Psoas muscle (tissue), 8 donors: ENCODE results near the gene LCOR. TPM values are rescaled to one million over a fixed set of nuclear protein-coding genes. Genes with fewer than 3 reads are reported as not detected.
"Not testable (repeated sequence)": the region's sequence is repeated elsewhere in the genome, so short reads cannot be mapped to it uniquely, and the experiment has no call there.

Experiments
- ATAC-seq, 4 donors: fragments of 200-7000 bp; cut with Tn5 transposase; one replicate each; pipeline ENCODE4 v1.9.1; 2020; ENCODE audit warnings: moderate library complexity in 3 of 4, mild to moderate bottlenecking in 2 of 4
- DNase-seq, 2 donors: peaks; one replicate each; pipeline ENCODE4 v3.0.0-alpha.2; 2020
- H3K27ac ChIP-seq: fragments of 200-600 bp; one replicate; pipeline ENCODE4 v1.8.0; 2022
- H3K27me3 ChIP-seq, 3 donors: fragments of 200-600 bp in 1 of 3; one replicate each; pipeline versions ENCODE4 v1.6.1 to v1.8.0; 2013 to 2022; ENCODE audit warnings: low read length in 2 of 3, mild to moderate bottlenecking in 2 of 3, moderate library complexity in 1 of 3; ENCODE audit not compliant: insufficient read depth in 3 of 3
- H3K36me3 ChIP-seq, 2 donors: fragments of 200-600 bp in 1 of 2; one replicate each; pipeline versions ENCODE4 v1.6.1 to v1.8.0; 2013 to 2022; ENCODE audit warnings: low read depth in 1 of 2, mild to moderate bottlenecking in 1 of 2, moderate library complexity in 1 of 2; ENCODE audit not compliant: insufficient read depth in 1 of 2
- H3K4me1 ChIP-seq: fragments of 200-600 bp; one replicate; pipeline ENCODE4 v1.8.0; 2022
- H3K4me3 ChIP-seq: fragments of 200-600 bp; one replicate; pipeline ENCODE4 v1.8.0; 2022; ENCODE audit warnings: mild to moderate bottlenecking
- H3K9me3 ChIP-seq: fragments of 200-600 bp; one replicate; pipeline ENCODE4 v1.8.0; 2022
- CTCF ChIP-seq: fragments of 200-600 bp; IDR thresholded peaks from one replicate; pipeline ENCODE4 v1.8.0; 2022; ENCODE audit warnings: antibody characterized with exemption
- WGBS, 3 donors: extraction: QIAGEN DNeasy Blood & Tissue Kit; methylation state at CpG; one replicate each; pipeline versions ENCODE4 v1.1.6 to v1.1.7; 2013; 5-methylcytosine and 5-hydroxymethylcytosine counted together
- intact Hi-C, 2 donors: fragments of 100-400 bp; cut with DNase I; formaldehyde crosslinking; loops; one replicate each; pipeline versions ENCODE4 v1.11.0 to v1.14.2; 2022
- polyA plus RNA-seq, 3 donors: library from polyadenylated mRNA; stranded (reverse); fragments of 200-250 nt; gene quantifications; one replicate each; pipeline ENCODE4 v1.2.3, GENCODE V29; 2013
- total RNA-seq, 4 donors: library from RNA; stranded (reverse); fragmentation: NEBNext Ultra II Directional in 2 of 4; extraction: Animal tissue kit (Norgen Biotek cat#: 25700) in 2 of 4; gene quantifications; one replicate each; pipeline versions ENCODE4 v1.2.1 to v1.2.4, GENCODE V29; 2021 to 2023
- donor health status: healthy with polysubstance abuse.
- donor health status: DM: no; HTN: no; CAD: no; lungs with moderate emphysema.
- donor health status: Bipolar disorder and iron deficiency.
- donor health status: healthy.
- donor health status: DM: yes; HTN: yes; CAD: no.
- donor health status: DM: no; HTN: no; CAD: no.
- donor health status: DM: no; HTN: no; CAD: no.
- donor health status: DM: yes; HTN: yes; CAD: no.

Gene LCOR
- total and polyA plus RNA-seq, 7 donors, result 1.7 to 30.4 (median 13.6) TPM

GRCh38 chr10:96842896-96843723, 11.0 kb downstream of the LCOR start:
- TF ChIP-seq CTCF, result no peak
- no peaks in the 10 kb centered on the region for H3K27me3 ChIP-seq
- H3K4me3 ChIP-seq, result no peak overlapping the region
- no peak for DNase-seq
- H3K4me1 ChIP-seq, result peaks cover 40% of the 10 kb centered on the region
- no peak for ATAC-seq
- no peaks in the 10 kb centered on the region for H3K36me3 ChIP-seq
- intact Hi-C loops, result loop anchor here in 1 of 2 donors (5.0 kb wide), 1 partner anchor 69 kb away; no protein-coding TSS in a partner anchor
- 85 to 93% (median 90%) methylated on average over 8 of the region's 8 CpGs for WGBS, 3 donors
- H3K9me3 ChIP-seq, result no peaks in the 10 kb centered on the region
- H3K27ac ChIP-seq, result no peak overlapping the region

- DNase-seq (no peak), ATAC-seq (no peak)
- Histone ChIP-seq H3K27ac (no peak overlapping the region), H3K9me3 (no peaks in the 10 kb centered on the region), H3K4me3 (no peak overlapping the region), H3K4me1 (peaks cover 32% of the 10 kb centered on the region), H3K36me3 (no peaks in the 10 kb centered on the region), H3K27me3 (no peaks in the 10 kb centered on the region)
- intact Hi-C loops, result loop anchor here in 1 of 2 donors (5.0 kb wide), 1 partner anchor 68 kb away; no protein-coding TSS in a partner anchor
- 84 to 87% (median 85%) methylated on average over 2 of the region's 2 CpGs for WGBS, 3 donors
- TF ChIP-seq CTCF, result no peak
These were observed 11.7 kb downstream of the LCOR start for GRCh38 chr10:96843823-96844222.

- Histone ChIP-seq H3K36me3 (no peaks in the 10 kb centered on the region), H3K9me3 (no peaks in the 10 kb centered on the region), H3K27ac (no peak overlapping the region), H3K27me3 (no peaks in the 10 kb centered on the region), H3K4me1 (peaks cover 26% of the 10 kb centered on the region), H3K4me3 (no peak overlapping the region)
- WGBS, 3 donors, result 96 to 98% (median 97%) methylated on average over 1 of the region's 1 CpG
- TF ChIP-seq CTCF, result no peak
- DNase-seq (no peak), ATAC-seq (no peak)
- intact Hi-C loops, result no loop called here
These were observed 14.3 kb downstream of the LCOR start for GRCh38 chr10:96846395-96846794.

- no peak for DNase-seq
- H3K27ac ChIP-seq, result no peak overlapping the region
- ATAC-seq, result no peak
- intact Hi-C loops, result no loop called here
- no peak for TF ChIP-seq CTCF
- no peak overlapping the region for H3K4me3 ChIP-seq
- H3K4me1 ChIP-seq, result peaks cover 26% of the 10 kb centered on the region
- H3K9me3 ChIP-seq, result no peaks in the 10 kb centered on the region
- WGBS, 3 donors, result 94 to 97% (median 95%) methylated on average over 5 of the region's 5 CpGs
- no peaks in the 10 kb centered on the region for H3K27me3 ChIP-seq
- H3K36me3 ChIP-seq, result no peaks in the 10 kb centered on the region
These were observed 14.8 kb downstream of the LCOR start for GRCh38 chr10:96846926-96847325.

GRCh38 chr10:96847356-96847755, 15.3 kb downstream of the LCOR start:
- H3K27me3 ChIP-seq, H3K9me3 ChIP-seq, H3K36me3 ChIP-seq, intact Hi-C loops, H3K4me3 ChIP-seq: not testable (repeated sequence)
- Histone ChIP-seq H3K4me1 (peaks cover 25% of the 10 kb centered on the region), H3K27ac (peak overlapping the region; percentile 54)
- 64 to 92% (median 69%) methylated on average over 12 of the region's 12 CpGs for WGBS, 3 donors
- DNase-seq (peak in 1 of 2 donors; percentile 54), ATAC-seq (peak in 2 of 4 donors; percentile 34 to 51)
